SK-N-SH (cell line): ENCODE results near the gene LSS. TPM values are rescaled to one million over a fixed set of nuclear protein-coding genes. Genes with fewer than 3 reads are reported as not detected.

Experiments
- CTCF ChIA-PET: fragments of 300-600, 350-600 bp; formaldehyde crosslinking; extraction: SDS; loops from one replicate; lab custom pipeline; 2021; lab: Yijun Ruan, JAX
- POLR2A ChIA-PET: fragments of 350-600 bp; sonication (Branson Sonifier 250); formaldehyde crosslinking; extraction: SDS; loops from one replicate; lab custom pipeline; 2020; ENCODE audit warnings: antibody characterized with exemption, inconsistent platforms; lab: Yijun Ruan, JAX
- DNase-seq: peaks from one replicate; pipeline ENCODE4 v3.0.0; 2012
- H2AFZ ChIP-seq: fragments of 200-600 bp; sonication (generic); 2 replicates; pipeline ENCODE4 v1.8.1; 2016; ENCODE audit warnings: antibody characterized with exemption, mild to moderate bottlenecking, low read depth
- H3F3A ChIP-seq: fragments of 200-600 bp; sonication (generic); replicated peaks from 2 replicates; pipeline ENCODE3; 2016; ENCODE audit warnings: antibody characterized with exemption, mild to moderate bottlenecking; ENCODE audit not compliant: insufficient read depth
- H3K27ac ChIP-seq, 2 experiments: fragments of 200-500 bp in 1 of 2; fragments of 200-600 bp in 1 of 2; sonication (Bioruptor generic) in 1 of 2; sonication (generic), shearing (Covaris generic) in 1 of 2; 2 replicates each; pipeline versions ENCODE4 v1.5.1 to v1.6.1; 2014 to 2016; ENCODE audit warnings: low read depth in 2 of 2, inconsistent platforms in 1 of 2, low read length in 1 of 2, mild to moderate bottlenecking in 1 of 2, mixed read lengths in 1 of 2
- H3K27me3 ChIP-seq: fragments of 200-600 bp; sonication (generic), shearing (Covaris generic); 2 replicates; pipeline ENCODE4 v1.6.1; 2016; ENCODE audit warnings: mixed run types; ENCODE audit not compliant: insufficient read depth
- H3K36me3 ChIP-seq, 2 experiments: fragments of 200-500 bp in 1 of 2; fragments of 200-600 bp in 1 of 2; sonication (Bioruptor generic) in 1 of 2; sonication (generic) in 1 of 2; replicated peaks in 1 of 2; 2 replicates each; pipeline versions ENCODE3 to v1.5.1; 2014 to 2016; ENCODE audit warnings: low read length in 1 of 2, mild to moderate bottlenecking in 1 of 2; ENCODE audit not compliant: insufficient read depth in 2 of 2, control insufficient read depth in 1 of 2
- H3K4me1 ChIP-seq, 2 experiments: fragments of 200-500 bp in 1 of 2; fragments of 200-600 bp in 1 of 2; sonication (Bioruptor generic) in 1 of 2; sonication (generic), shearing (Covaris generic) in 1 of 2; 2 replicates each; pipeline versions ENCODE4 v1.5.1 to v1.6.1; 2014 to 2016; ENCODE audit warnings: low read depth in 1 of 2, low read length in 1 of 2, mixed run types in 1 of 2; ENCODE audit not compliant: insufficient read depth in 2 of 2, control insufficient read depth in 1 of 2
- H3K4me2 ChIP-seq: fragments of 200-600 bp; sonication (generic), shearing (Covaris generic); 2 replicates; pipeline ENCODE4 v1.6.1; 2017; ENCODE audit warnings: mixed run types
- H3K4me3 ChIP-seq, 2 experiments: fragments of 200-500 bp in 1 of 2; fragments of 200-600 bp in 1 of 2; sonication (Bioruptor generic) in 1 of 2; sonication (generic), shearing (Covaris generic) in 1 of 2; 2 replicates each; pipeline versions ENCODE4 v1.5.1 to v1.8.1; 2014 to 2016; ENCODE audit warnings: low read depth in 2 of 2, inconsistent platforms in 1 of 2, low read length in 1 of 2, mild to moderate bottlenecking in 1 of 2, mixed read lengths in 1 of 2, moderate library complexity in 1 of 2
- H3K79me2 ChIP-seq: fragments of 200-600 bp; sonication (generic); 2 replicates; pipeline ENCODE4 v1.8.1; 2017; ENCODE audit warnings: mild to moderate bottlenecking; ENCODE audit not compliant: insufficient read depth
- H3K9ac ChIP-seq: fragments of 200-600 bp; sonication (generic); 2 replicates; pipeline ENCODE4 v1.6.1; 2017; ENCODE audit warnings: mixed run types
- H3K9me2 ChIP-seq: fragments of 200-600 bp; sonication (generic); 2 replicates; pipeline ENCODE4 v1.6.1; 2017; ENCODE audit warnings: mixed run types
- H3K9me3 ChIP-seq: fragments of 200-600 bp; sonication (generic); 2 replicates; pipeline ENCODE4 v1.6.1; 2017; ENCODE audit warnings: mixed run types, mild to moderate bottlenecking, moderate library complexity
- H4K20me1 ChIP-seq: fragments of 200-600 bp; sonication (generic); 2 replicates; pipeline ENCODE4 v1.6.1; 2017; ENCODE audit warnings: mild to moderate bottlenecking, mixed run types; ENCODE audit not compliant: insufficient read depth
- FOXJ3 ChIP-seq: sonication (generic); formaldehyde crosslinking; IDR thresholded peaks from 2 replicates; pipeline ENCODE4 v1.5.1; 2020; ENCODE audit warnings: mild to moderate bottlenecking, missing genetic modification reagents
- FOXM1 ChIP-seq: IDR thresholded peaks from 2 replicates; pipeline ENCODE4 v1.4.0; 2012; ENCODE audit warnings: low read depth, mild to moderate bottlenecking
- GATA2 ChIP-seq: sonication (generic); formaldehyde crosslinking; IDR thresholded peaks from 2 replicates; pipeline ENCODE4 v1.5.0; 2020; ENCODE audit warnings: mild to moderate bottlenecking, missing genetic modification reagents
- NRF1 ChIP-seq: IDR thresholded peaks from 2 replicates; pipeline ENCODE4 v1.6.1; 2012; ENCODE audit warnings: low read depth, mild to moderate bottlenecking, low read length
- SIN3A ChIP-seq: IDR thresholded peaks from 2 replicates; pipeline ENCODE4 v1.6.1; 2012; ENCODE audit warnings: low read depth, mild to moderate bottlenecking, low read length, moderate library complexity, borderline replicate concordance
- SMC3 ChIP-seq: IDR thresholded peaks from 2 replicates; pipeline ENCODE4 v1.6.1; 2012; ENCODE audit warnings: low read depth, low read length, improper control_type of control experiment
- ZBTB33 ChIP-seq: IDR thresholded peaks from 2 replicates; pipeline ENCODE4 v1.4.0; 2012; ENCODE audit warnings: low read depth, borderline replicate concordance
- WGBS: methylation state at CpG from one replicate; pipeline ENCODE4 v1.1.6; 2017; ENCODE audit warnings: low lambda C conversion rate; 5-methylcytosine and 5-hydroxymethylcytosine counted together
- polyA plus RNA-seq, 3 experiments: library from polyadenylated mRNA; depleted of rRNA; stranded (reverse); fragments of >200 nt; gene quantifications; 2 replicates each; pipeline ENCODE4 v1.2.3, GENCODE V29; 2012

Gene LSS
- polyA plus RNA-seq, 1 of the 3 experiments (the other 2 are of a cell fraction), result 38.7 TPM

DNA sequence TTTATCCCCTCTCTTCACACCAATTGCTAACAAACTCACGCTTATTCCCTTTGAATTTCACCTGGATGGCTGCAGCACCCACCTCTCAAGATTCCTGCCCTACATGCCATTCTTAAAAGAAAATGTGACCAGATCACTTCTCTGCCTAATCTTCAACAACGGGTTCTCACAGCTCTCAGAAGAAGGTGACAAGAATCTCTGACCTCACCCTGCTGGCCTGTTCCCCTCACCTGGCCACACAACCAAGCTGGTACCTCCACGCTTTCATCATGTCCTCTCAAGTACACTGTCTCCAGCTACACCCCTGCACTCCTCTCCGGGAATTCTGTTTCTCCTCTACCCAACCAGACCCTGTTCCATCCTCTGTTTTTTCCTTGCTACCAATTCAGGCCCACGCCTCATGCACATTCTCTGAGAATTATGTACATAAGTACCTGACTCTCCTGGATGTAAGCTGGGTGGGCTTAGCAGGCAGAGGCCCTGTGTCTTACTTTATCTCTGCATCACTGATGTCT, 5.9 kb upstream of the LSS start:
- 56% methylated on average over 5 of the region's 5 CpGs for WGBS
- ChIA-PET CTCF (interaction anchor here (1.4 to 2.3 kb wide), 5 partner anchors 9 to 264 kb away, joined by 3 to 7 read pairs (median 5); no protein-coding TSS in a partner anchor), POLR2A (interaction anchor here (0.6 to 1.7 kb wide), 2 partner anchors 10 to 26 kb away, joined by 3 to 6 read pairs; no protein-coding TSS in a partner anchor)
- Histone ChIP-seq H3K79me2 (peaks cover 5% of the 10 kb centered on the region; the same call in 1 of the 2 replicates), H3K4me3 (no peak overlapping the region), H3K9me3 (no peaks in the 10 kb centered on the region), H3K4me1 (peaks cover 6 to 19% of the 10 kb centered on the region in 2 experiments; a peak in 2 of 4 replicates), H3F3A (peaks cover 12% of the 10 kb centered on the region), H2AFZ (no peak overlapping the region), H3K27me3 (no peaks in the 10 kb centered on the region), H3K4me2 (no peak overlapping the region), H3K36me3 (peaks cover 66 to 69% of the 10 kb centered on the region in 2 experiments), H3K9me2 (no peaks in the 10 kb centered on the region), H3K9ac (no peak overlapping the region), H3K27ac (peak overlapping the region in 1 of 2 experiments; percentile 65; a peak in 2 of 4 replicates), H4K20me1 (no peaks in the 10 kb centered on the region)
- no peak for DNase-seq
- no peak for TF ChIP-seq FOXM1
- TF ChIP-seq SIN3A, result no peak

DNA sequence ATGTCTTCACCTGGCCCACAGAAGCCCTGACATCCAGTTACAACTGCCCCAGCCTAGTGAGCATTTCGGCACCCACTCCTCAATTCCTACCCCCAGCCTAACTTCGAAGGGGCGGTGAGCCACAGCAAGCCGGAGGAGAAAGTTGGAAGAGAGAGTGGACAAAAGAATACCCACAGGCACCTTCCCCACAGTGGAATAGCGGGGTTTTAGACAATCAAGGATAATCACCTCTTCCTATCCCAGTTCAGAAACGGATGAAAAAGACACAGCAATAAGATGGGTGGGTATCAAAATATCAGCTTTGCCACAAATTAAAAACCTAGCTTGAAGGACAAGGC, 1.3 kb upstream of the LSS start:
- CTCF ChIA-PET, result interaction anchor here (0.6 to 2.9 kb wide), 10 partner anchors 8 to 759 kb away, joined by 3 to 14 read pairs (median 4); no protein-coding TSS in a partner anchor

More for the DNA sequence above, 1.3 kb upstream of the LSS start:
- H3K9ac ChIP-seq, result peak overlapping the region; percentile 81; the same call in 1 of the 2 replicates
- peak overlapping the region; percentile 54 to 76 for H3K4me3 ChIP-seq
- H3K27me3 ChIP-seq, result no peaks in the 10 kb centered on the region
- H2AFZ ChIP-seq, result no peak overlapping the region
- H4K20me1 ChIP-seq, result peaks cover 8% of the 10 kb centered on the region; the same call in 1 of the 2 replicates
- no peak for DNase-seq
- H3K9me3 ChIP-seq, result no peaks in the 10 kb centered on the region
- POLR2A ChIA-PET, result no interaction called here
- no peak for TF ChIP-seq SMC3
- no peak for TF ChIP-seq SIN3A
- no peak for TF ChIP-seq GATA2 (CRISPR knock-in tag)
- TF ChIP-seq FOXJ3 (CRISPR knock-in tag), result no peak
- TF ChIP-seq ZBTB33, result no peak
- TF ChIP-seq NRF1, result no peak
- TF ChIP-seq, all 33 proteins: peak for 0
- Histone ChIP-seq H3F3A (peaks cover 8% of the 10 kb centered on the region), H3K79me2 (peaks cover 38% of the 10 kb centered on the region), H3K9me2 (no peaks in the 10 kb centered on the region), H3K4me2 (peak overlapping the region; percentile 93), H3K27ac (peak overlapping the region in 1 of 2 experiments; percentile 76; a peak in 1 of 4 replicates), H3K36me3 (peaks cover 25 to 34% of the 10 kb centered on the region in 2 experiments), H3K4me1 (peaks cover 12 to 27% of the 10 kb centered on the region in 2 experiments; a peak in 3 of 4 replicates)
- WGBS, result 86% methylated on average over 6 of the region's 6 CpGs
